ENCODE measurements around the gene PCDH20.
"Not testable (repeated sequence)": the region's sequence is repeated elsewhere in the genome, so short reads cannot be mapped to it uniquely, and the experiment has no call there.

Gene PCDH20

DNA sequence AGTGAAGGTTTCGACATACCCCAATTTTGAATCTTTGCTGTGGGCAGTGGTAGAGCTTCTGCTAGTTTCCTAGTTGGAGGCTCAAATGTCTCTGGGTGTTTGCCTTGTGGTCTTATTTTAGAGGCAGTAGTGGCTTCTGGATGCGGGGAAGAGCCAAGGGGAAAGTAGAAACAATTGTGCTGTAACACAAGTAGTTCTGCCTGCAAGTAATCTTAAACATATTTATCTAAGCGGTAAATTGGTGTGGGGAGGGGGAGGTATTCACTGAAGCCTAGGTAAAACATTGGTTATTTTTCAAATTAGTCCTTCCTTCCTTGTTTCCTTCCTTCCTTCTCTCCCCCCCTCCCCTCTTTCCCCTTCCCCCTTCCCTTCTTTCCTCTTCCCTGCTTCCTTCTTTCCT, at the start of gene PCDH20:
TSS of gene PCDH20 (minus strand) at position 101 of the 400 bp plus-strand sequence. CDS start 691 bp downstream, outside the sequence.
- no peak for DNase-seq

DNA sequence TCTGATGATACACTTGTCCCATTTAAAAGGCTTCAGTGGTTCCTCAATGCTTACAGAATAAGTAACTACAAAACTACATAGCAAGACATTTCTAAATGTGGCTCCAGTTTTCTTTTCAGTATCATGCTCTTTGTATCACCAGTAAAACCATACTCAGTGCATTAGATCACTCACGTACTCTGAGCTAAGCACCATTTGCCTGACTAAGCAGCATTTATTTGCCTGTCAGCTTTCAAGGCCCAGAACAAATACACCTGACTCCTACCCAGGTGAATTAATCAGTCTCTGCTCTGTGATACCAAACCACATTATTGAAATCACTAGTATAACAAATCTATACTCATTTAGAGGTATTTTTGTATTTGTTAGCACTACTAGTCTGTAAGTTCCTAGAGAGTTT, 47.4 kb upstream of the PCDH20 start:
- no peak for DNase-seq

GRCh38 chr13:61453121-61453520, 37.5 kb upstream of the PCDH20 start:
- no peak for DNase-seq

- no peak for DNase-seq
These were observed 16.4 kb upstream of the PCDH20 start for GRCh38 chr13:61432029-61432428.

- no peak for DNase-seq
These were observed 8.3 kb upstream of the PCDH20 start for GRCh38 chr13:61423915-61424314.

DNA sequence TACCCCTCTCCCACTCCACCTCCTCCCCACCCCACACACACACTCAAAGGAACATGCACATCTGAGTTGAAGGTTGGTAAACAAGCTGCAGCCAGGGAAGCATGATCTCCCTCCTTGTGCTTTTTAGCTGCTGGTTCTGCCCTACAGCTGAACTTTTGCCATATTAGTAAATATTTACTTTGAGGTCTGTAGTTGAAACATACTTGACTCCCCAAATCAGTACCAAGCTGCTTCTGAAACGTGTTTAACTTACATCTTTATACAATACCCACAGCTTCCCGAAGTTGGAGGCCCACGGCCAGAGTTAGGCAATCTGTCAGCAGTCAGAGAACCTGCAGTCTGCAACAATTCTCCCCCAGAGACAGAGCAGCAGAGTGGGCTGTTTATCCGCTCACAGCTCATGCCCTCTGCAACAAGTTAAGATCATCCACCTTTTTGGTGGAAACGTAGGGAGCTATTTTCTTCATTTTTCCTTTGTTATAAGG, 1.5 kb upstream of the PCDH20 start:
- DNase-seq: no peak

GRCh38 chr13:61415058-61415721, 459 bp downstream of the PCDH20 start:
- DNase-seq: no peak

DNA sequence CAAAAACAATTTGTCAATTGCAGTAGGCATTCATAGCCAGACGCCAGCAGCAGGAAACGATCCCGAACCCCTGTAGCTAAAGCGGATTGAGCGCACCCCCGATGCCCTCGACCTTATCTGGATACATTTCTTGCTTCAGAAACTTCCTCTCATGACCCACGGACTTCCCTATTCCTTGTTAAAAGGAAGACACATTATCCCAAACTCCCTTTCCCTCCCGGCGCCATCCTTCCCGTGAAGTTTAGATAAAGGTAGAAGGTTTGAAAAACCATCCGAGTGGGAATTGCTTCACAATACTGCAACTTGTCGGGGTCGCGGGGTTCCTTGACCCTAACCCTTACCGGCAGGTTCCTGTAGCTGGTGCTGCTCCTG, 977 bp downstream of the PCDH20 start:
- no peak for DNase-seq

- DNase-seq: no peak
These were observed 1.8 kb downstream of the PCDH20 start for GRCh38 chr13:61413572-61414535.

GRCh38 chr13:61410669-61411297, 4.9 kb downstream of the PCDH20 start:
- DNase-seq: no peak

GRCh38 chr13:61410266-61410665, 5.4 kb downstream of the PCDH20 start:
- no peak for DNase-seq

DNA sequence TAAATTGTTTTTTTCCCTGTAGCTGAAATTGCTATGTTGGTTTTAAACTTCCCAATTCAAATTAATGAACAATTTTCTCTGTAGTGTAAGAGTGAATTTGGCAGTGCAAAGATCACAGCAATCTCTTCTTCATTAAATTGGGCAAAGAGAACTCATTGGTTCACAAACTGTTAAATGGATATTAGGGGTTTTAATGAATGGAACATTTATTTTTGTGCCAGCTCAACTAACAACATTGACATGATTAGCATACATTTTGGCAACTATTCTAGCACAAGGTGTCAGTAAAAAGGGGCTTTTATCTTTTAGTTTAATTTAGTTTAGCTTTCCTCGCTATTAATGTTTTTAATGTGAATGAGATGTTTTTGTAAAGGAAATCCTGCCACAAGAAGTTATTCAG, 7.1 kb downstream of the PCDH20 start:
- no peak for DNase-seq

- DNase-seq: no peak
These were observed 9.4 kb downstream of the PCDH20 start for GRCh38 chr13:61406275-61406674.

GRCh38 chr13:61396121-61396520, 19.5 kb downstream of the PCDH20 start:
- no peak for DNase-seq

GRCh38 chr13:61391426-61391825, 24.2 kb downstream of the PCDH20 start:
- DNase-seq: no peak

DNA sequence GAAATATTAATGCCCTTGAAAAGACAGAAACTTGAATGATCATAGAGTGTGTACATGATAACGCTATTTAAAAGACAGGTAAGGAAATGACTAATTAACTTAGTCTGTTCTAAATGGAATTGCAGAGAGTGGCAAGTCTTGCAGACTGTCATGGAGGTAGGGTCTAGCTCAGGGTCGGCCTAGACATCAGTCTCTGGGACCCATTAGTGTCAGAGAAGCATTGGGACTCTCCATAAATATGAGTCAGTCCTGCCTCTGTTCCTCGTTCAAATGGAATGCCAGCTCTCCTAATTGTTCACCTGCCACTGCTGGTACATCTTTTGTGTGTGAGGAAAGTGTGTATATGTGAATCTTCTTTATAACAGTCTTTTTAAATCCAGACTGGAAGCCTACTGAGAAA, 28.0 kb downstream of the PCDH20 start:
- no peak for DNase-seq

- no peak for DNase-seq
These were observed 32.5 kb downstream of the PCDH20 start for GRCh38 chr13:61383111-61383510.

GRCh38 chr13:61370520-61370919, 45.1 kb downstream of the PCDH20 start:
- no peak for DNase-seq

GRCh38 chr13:61364690-61365089, 51.0 kb downstream of the PCDH20 start:
- DNase-seq: not testable (repeated sequence)

DNA sequence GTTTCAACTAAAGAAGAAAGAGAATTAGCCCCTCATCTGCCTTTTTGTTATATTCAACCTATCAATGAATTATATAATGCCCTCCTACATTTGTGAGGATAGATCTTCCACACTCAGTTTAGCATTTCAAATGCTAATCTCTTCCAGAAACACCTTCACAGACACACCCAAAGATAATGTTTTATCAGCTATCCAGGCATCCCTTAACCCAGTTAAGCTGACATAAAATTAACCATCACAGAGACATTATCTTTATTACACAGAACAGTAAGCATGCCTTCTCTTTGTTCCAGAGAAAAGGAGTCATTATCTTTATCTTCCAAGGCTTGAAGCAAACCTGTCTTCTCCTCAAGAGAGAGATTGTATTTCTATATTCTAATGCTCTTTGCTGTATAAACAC, 53.1 kb downstream of the PCDH20 start:
- DNase-seq: no peak

All from CD4-positive, alpha-beta T cell treated with Interleukin-15 for 1 hour (primary cell).